WERI-Rb-1 (cell line): ENCODE data around the gene DBNDD1.

Experiments used
- DNase-seq: peaks from one replicate; pipeline ENCODE4 v3.0.0-alpha.2; 2020
- H3K27ac ChIP-seq: fragments of 250-450 bp; sonication (Bioruptor Pico); 2 replicates; pipeline ENCODE4 v1.5.1; 2020; ENCODE audit warnings: mild to moderate bottlenecking, moderate library complexity
- H3K27me3 ChIP-seq: fragments of 250-450 bp; sonication (Bioruptor Pico); 2 replicates; pipeline ENCODE4 v1.5.1; 2021; ENCODE audit warnings: mild to moderate bottlenecking, low read depth, moderate library complexity; ENCODE audit not compliant: insufficient read depth, severe bottlenecking
- H3K36me3 ChIP-seq: fragments of 250-450 bp; sonication (Bioruptor Pico); 2 replicates; pipeline ENCODE4 v1.5.1; 2020; ENCODE audit warnings: mild to moderate bottlenecking, moderate library complexity
- H3K4me3 ChIP-seq: 2 replicates; pipeline ENCODE4 v1.5.1; 2011; ENCODE audit warnings: low read depth, mild to moderate bottlenecking, control low read depth, low read length
- H3K9me3 ChIP-seq: fragments of 250-450 bp; sonication (Bioruptor Pico); 2 replicates; pipeline ENCODE4 v1.5.1; 2021; ENCODE audit warnings: mild to moderate bottlenecking, moderate library complexity; ENCODE audit not compliant: severe bottlenecking
- TF ChIP-seq, protein P1 (sequence below): IDR thresholded peaks from 2 replicates; pipeline ENCODE4 v1.5.1; 2011; ENCODE audit warnings: low read depth, mild to moderate bottlenecking, control low read depth, inconsistent platforms, low read length

DBNDD1 gene

GRCh38 chr16:90012991-90013745 lies 6.1 kb downstream of the DBNDD1 start:
- TF ChIP-seq, protein P1, sequence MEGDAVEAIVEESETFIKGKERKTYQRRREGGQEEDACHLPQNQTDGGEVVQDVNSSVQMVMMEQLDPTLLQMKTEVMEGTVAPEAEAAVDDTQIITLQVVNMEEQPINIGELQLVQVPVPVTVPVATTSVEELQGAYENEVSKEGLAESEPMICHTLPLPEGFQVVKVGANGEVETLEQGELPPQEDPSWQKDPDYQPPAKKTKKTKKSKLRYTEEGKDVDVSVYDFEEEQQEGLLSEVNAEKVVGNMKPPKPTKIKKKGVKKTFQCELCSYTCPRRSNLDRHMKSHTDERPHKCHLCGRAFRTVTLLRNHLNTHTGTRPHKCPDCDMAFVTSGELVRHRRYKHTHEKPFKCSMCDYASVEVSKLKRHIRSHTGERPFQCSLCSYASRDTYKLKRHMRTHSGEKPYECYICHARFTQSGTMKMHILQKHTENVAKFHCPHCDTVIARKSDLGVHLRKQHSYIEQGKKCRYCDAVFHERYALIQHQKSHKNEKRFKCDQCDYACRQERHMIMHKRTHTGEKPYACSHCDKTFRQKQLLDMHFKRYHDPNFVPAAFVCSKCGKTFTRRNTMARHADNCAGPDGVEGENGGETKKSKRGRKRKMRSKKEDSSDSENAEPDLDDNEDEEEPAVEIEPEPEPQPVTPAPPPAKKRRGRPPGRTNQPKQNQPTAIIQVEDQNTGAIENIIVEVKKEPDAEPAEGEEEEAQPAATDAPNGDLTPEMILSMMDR = no peak
- no peak overlapping the region for H3K27ac ChIP-seq
- no peak for DNase-seq
- H3K27me3 ChIP-seq = no peaks in the 10 kb centered on the region
- H3K4me3 ChIP-seq = no peak overlapping the region
- H3K36me3 ChIP-seq = no peaks in the 10 kb centered on the region
- no peaks in the 10 kb centered on the region for H3K9me3 ChIP-seq

DNA sequence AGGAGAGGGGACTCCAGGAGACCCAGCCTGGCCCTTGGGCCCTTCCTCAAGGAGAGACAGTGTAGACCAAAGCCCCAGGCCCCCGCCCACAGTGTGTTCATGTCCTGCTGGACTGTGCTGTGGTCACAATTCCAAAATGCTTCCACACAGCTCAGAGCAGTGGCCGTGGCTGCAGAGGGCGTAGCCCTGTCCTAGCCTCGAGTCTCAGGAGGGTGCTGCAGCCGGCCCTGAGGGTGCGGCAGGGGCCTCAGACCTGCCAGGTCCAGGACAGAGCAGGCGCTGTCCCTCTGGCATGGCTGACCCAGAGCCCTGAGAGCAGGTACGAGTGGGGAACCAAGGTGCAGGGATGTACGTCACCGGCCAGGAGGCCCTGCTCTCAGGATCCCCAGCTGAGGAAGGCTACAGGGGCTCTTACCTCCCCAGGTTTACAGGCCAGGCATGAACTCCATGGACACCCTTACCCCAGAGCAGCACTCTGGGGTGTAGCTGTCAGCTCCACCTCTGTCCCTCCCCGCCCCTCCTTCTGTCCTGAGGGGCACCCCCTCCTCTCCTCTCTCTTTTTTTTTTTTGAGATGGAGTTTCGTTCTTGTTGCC lies 7.3 kb downstream of the DBNDD1 start:
- no peak overlapping the region for H3K27ac ChIP-seq
- TF ChIP-seq, protein P1 = no peak
- H3K9me3 ChIP-seq = no peaks in the 10 kb centered on the region
- H3K36me3 ChIP-seq = no peaks in the 10 kb centered on the region
- DNase-seq = no peak
- no peaks in the 10 kb centered on the region for H3K27me3 ChIP-seq
- no peak overlapping the region for H3K4me3 ChIP-seq

- no peak overlapping the region for H3K27ac ChIP-seq
- TF ChIP-seq, protein P1 = no peak
- H3K9me3 ChIP-seq = no peaks in the 10 kb centered on the region
- H3K36me3 ChIP-seq = no peaks in the 10 kb centered on the region
- DNase-seq = no peak
- no peaks in the 10 kb centered on the region for H3K27me3 ChIP-seq
- H3K4me3 ChIP-seq = no peak overlapping the region
Measured at GRCh38 chr16:90011508-90011819, 7.8 kb downstream of the DBNDD1 start.

- Histone ChIP-seq H3K27ac (no peak overlapping the region), H3K36me3 (no peaks in the 10 kb centered on the region), H3K27me3 (no peaks in the 10 kb centered on the region), H3K9me3 (no peaks in the 10 kb centered on the region), H3K4me3 (no peak overlapping the region)
- TF ChIP-seq, protein P1 = no peak
- DNase-seq = no peak
Measured at GRCh38 chr16:90010676-90011507, 8.4 kb downstream of the DBNDD1 start.

DNA sequence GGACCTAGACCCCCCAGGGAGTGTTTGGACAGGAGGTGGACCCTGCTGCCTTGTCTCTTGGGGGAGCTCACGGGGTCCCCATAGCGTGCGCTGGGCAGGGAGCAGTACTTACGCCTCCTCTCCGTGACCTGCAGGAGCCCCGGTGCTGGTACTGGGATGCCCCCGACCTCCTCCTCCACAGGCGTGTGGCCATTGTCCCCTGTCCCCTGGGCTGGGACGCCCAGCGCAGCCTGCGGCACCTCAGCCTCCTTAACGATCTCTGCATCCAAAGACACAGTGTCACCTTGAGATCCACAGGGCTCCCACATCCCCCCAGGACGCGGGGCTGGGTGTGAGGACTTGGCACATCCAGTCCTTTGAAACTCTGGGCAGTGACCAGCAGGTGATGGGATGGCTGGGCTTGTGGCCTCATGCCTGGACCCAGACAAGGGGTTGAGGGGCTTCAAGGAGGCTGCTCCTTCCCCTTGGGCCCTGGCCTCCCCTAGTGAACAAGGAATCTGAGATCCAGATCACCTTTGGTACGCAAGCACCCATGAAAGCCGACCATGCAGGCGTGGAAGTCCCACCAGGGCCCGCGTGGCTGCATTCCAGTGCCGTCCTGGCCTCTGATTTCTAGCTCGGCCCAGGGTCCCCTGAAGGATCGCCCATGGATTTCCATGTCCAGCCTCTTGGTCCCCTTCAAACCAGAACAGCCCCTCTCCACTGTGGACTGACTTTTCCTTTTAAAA lies 9.9 kb downstream of the DBNDD1 start:
- Histone ChIP-seq H3K27me3 (no peaks in the 10 kb centered on the region), H3K9me3 (no peaks in the 10 kb centered on the region), H3K4me3 (no peak overlapping the region), H3K27ac (no peak overlapping the region), H3K36me3 (no peaks in the 10 kb centered on the region)
- TF ChIP-seq, protein P1 = no peak
- DNase-seq = no peak
